HepG2 (cell line): ENCODE measurements around the gene GLUL. TPM values are rescaled to one million over a fixed set of nuclear protein-coding genes. Genes with fewer than 3 reads are reported as not detected.

ENCODE experiments used
- HNRNPK ChIP-seq: fragments of 200-400 bp; formaldehyde crosslinking; IDR thresholded peaks from 2 replicates; pipeline ENCODE4 v1.6.1; 2018; ENCODE audit warnings: low read length, low read depth, moderate library complexity, mild to moderate bottlenecking; ENCODE audit not compliant: poor library complexity, severe bottlenecking
- HNRNPUL1 ChIP-seq: fragments of 200-400 bp; formaldehyde crosslinking; IDR thresholded peaks from 2 replicates; pipeline ENCODE4 v1.6.1; 2017; ENCODE audit warnings: low read depth, mild to moderate bottlenecking, low read length, moderate library complexity
- ISX ChIP-seq: sonication (generic); formaldehyde crosslinking; conservative IDR thresholded peaks from 2 replicates; pipeline ENCODE4 v1.5.0; 2020; ENCODE audit warnings: missing genetic modification reagents
- MIER3 ChIP-seq: IDR thresholded peaks from 2 replicates; pipeline ENCODE4 v1.6.1; 2016; ENCODE audit warnings: missing compliant biosample characterization, borderline replicate concordance
- RBM39 ChIP-seq: fragments of 200-400 bp; formaldehyde crosslinking; IDR thresholded peaks from one replicate; pipeline ENCODE4 v1.6.1; 2018; ENCODE audit warnings: antibody characterized with exemption, mild to moderate bottlenecking, low read depth, low read length; ENCODE audit not compliant: poor library complexity, severe bottlenecking
- REL ChIP-seq: sonication (generic); formaldehyde crosslinking; conservative IDR thresholded peaks from 2 replicates; pipeline ENCODE4 v1.8.0; 2022; ENCODE audit warnings: mild to moderate bottlenecking, missing genetic modification reagents, moderate library complexity
- SNAPC2 ChIP-seq: sonication (generic); formaldehyde crosslinking; IDR thresholded peaks from 2 replicates; pipeline ENCODE4 v1.8.1; 2022; ENCODE audit warnings: mild to moderate bottlenecking, missing genetic modification reagents
- TOPORS ChIP-seq: sonication (generic); formaldehyde crosslinking; IDR thresholded peaks from 2 replicates; pipeline ENCODE4 v1.8.0; 2023; ENCODE audit warnings: mild to moderate bottlenecking, missing genetic modification reagents
- XBP1 ChIP-seq: sonication (generic); formaldehyde crosslinking; IDR thresholded peaks from 2 replicates; pipeline ENCODE4 v1.5.0; 2020; ENCODE audit warnings: missing genetic modification reagents
- ZNF225 ChIP-seq: sonication (generic); formaldehyde crosslinking; IDR thresholded peaks from 2 replicates; pipeline ENCODE4 v1.4.0; 2020; ENCODE audit warnings: mild to moderate bottlenecking, missing genetic modification reagents
- ZNF547 ChIP-seq: sonication (generic); formaldehyde crosslinking; IDR thresholded peaks from 2 replicates; pipeline ENCODE4 v1.5.1; 2020; ENCODE audit warnings: mild to moderate bottlenecking, missing genetic modification reagents
- ZNF644 ChIP-seq: IDR thresholded peaks from 2 replicates; pipeline ENCODE4 v1.6.1; 2016; ENCODE audit warnings: low read depth
- polyA plus RNA-seq, 8 experiments: library from polyadenylated mRNA; depleted of rRNA in 3 of 8; stranded (reverse) in 7 of 8; unstranded in 1 of 8; fragments of >200 nt; fragmentation: Illumina TruSeq in 4 of 8; extraction: Trizol in 4 of 8; gene quantifications; 2 replicates each; pipeline versions ENCODE4 v1.2.1 to v1.2.3, GENCODE V29; 2011 to 2016; ENCODE audit warnings: low read depth in 4 of 8, missing spikeins in 1 of 8, mixed read lengths in 1 of 8; ENCODE audit not compliant: insufficient read depth in 1 of 8
- total RNA-seq, 5 experiments: library from RNA; depleted of rRNA; stranded (reverse); fragments of >200 nt; fragmentation: Illumina TruSeq; extraction: Trizol; gene quantifications; 2 replicates each; pipeline ENCODE4 v1.2.3, GENCODE V29; 2016; ENCODE audit warnings: low read depth in 1 of 5
- TF ChIP-seq, protein P1 (sequence below): sonication (generic); formaldehyde crosslinking; IDR thresholded peaks from 2 replicates; pipeline ENCODE4 v1.4.0; 2020; ENCODE audit warnings: missing genetic modification reagents, mild to moderate bottlenecking, borderline replicate concordance
- TF ChIP-seq, protein P2 (sequence below): sonication (generic); formaldehyde crosslinking; IDR thresholded peaks from 2 replicates; pipeline ENCODE4 v1.8.0; 2022; ENCODE audit warnings: mild to moderate bottlenecking, missing genetic modification reagents; ENCODE audit not compliant: insufficient replicate concordance
- TF ChIP-seq, protein P3 (sequence below): sonication (generic); formaldehyde crosslinking; IDR thresholded peaks from 2 replicates; pipeline ENCODE4 v1.8.0; 2023; ENCODE audit warnings: mild to moderate bottlenecking, missing genetic modification reagents
- TF ChIP-seq, protein P4 (sequence below): sonication (generic); formaldehyde crosslinking; IDR thresholded peaks from 2 replicates; pipeline ENCODE4 v1.4.0; 2020; ENCODE audit warnings: low read depth, mild to moderate bottlenecking, missing genetic modification reagents
- TF ChIP-seq, protein P5 (sequence below): sonication (generic); formaldehyde crosslinking; conservative IDR thresholded peaks from 2 replicates; pipeline ENCODE4 v1.8.0; 2022; ENCODE audit warnings: missing genetic modification reagents

Gene GLUL
- total and polyA plus RNA-seq, 2 of the 13 experiments (the other 11 are each of a cell fraction or from before 2014, with no cell fraction given) = 423 to 827 TPM

DNA sequence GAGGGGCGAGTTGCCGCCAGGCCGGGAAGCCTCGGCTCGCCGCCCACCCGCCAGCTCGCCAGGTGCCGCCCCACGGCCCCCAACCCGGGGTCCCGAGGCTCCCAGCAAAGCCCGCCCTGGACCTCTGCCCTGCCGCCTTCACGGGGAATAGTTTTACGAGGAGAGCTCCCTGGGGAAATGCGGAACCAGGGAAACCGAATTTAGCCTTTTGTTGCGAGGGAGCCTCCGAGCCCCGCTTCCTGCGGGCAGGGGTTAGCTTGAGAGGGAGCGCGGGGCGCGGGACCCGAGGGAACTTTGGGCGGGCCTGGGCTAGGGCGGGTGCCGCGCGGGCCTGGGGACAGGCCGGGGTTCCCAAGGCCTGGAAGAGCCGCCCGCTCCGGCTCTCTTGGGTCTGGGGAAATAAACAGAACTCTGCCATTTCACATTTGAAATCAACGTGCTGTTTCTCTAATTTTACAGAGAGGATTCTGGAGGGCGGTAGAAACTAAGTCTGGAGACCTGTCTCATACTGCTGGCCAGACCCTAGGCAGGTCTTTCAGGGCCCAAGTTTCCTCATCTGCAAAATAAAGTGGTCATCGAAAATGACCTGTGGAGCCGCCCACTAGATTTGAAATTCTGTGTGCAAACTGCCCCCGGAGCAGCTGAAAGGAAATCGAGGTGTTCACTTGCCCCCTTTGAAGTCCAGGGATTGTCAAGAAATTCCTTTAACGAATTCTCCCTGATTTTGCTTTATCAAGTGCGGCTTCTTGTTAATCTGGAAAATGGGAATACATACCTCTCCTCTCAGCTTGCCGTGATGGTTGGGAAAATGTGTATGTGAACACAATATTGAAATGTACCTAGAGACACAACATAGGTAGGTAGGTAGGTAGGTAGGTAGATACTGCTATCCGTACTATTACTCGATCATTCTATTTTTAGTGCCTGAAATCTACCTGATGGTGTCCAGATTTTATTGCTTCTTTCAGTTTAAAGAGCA lies 749 bp upstream of the GLUL start (continued):
- peak; percentile 99 for TF ChIP-seq HNRNPK
- TF ChIP-seq ZNF547 = no peak; the same call in 1 of the 2 replicates
- no peak for TF ChIP-seq REL (CRISPR knock-in tag)
- no peak for TF ChIP-seq TOPORS (CRISPR knock-in tag)
- TF ChIP-seq, protein P1, sequence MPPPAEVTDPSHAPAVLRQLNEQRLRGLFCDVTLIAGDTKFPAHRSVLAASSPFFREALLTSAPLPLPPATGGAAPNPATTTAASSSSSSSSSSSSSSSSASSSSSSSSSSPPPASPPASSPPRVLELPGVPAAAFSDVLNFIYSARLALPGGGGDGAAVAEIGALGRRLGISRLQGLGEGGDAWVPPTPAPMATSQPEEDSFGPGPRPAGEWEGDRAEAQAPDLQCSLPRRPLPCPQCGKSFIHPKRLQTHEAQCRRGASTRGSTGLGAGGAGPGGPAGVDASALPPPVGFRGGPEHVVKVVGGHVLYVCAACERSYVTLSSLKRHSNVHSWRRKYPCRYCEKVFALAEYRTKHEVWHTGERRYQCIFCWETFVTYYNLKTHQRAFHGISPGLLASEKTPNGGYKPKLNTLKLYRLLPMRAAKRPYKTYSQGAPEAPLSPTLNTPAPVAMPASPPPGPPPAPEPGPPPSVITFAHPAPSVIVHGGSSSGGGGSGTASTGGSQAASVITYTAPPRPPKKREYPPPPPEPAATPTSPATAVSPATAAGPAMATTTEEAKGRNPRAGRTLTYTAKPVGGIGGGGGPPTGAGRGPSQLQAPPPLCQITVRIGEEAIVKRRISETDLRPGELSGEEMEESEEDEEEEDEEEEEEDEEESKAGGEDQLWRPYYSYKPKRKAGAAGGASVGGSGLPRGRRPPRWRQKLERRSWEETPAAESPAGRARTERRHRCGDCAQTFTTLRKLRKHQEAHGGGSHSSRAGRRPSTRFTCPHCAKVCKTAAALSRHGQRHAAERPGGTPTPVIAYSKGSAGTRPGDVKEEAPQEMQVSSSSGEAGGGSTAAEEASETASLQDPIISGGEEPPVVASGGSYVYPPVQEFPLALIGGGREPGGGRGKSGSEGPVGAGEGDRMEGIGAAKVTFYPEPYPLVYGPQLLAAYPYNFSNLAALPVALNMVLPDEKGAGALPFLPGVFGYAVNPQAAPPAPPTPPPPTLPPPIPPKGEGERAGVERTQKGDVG (CRISPR knock-in tag) = no peak
- TF ChIP-seq, protein P2, sequence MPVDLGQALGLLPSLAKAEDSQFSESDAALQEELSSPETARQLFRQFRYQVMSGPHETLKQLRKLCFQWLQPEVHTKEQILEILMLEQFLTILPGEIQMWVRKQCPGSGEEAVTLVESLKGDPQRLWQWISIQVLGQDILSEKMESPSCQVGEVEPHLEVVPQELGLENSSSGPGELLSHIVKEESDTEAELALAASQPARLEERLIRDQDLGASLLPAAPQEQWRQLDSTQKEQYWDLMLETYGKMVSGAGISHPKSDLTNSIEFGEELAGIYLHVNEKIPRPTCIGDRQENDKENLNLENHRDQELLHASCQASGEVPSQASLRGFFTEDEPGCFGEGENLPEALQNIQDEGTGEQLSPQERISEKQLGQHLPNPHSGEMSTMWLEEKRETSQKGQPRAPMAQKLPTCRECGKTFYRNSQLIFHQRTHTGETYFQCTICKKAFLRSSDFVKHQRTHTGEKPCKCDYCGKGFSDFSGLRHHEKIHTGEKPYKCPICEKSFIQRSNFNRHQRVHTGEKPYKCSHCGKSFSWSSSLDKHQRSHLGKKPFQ = no peak
- TF ChIP-seq XBP1 (CRISPR knock-in tag) = no peak
- TF ChIP-seq SNAPC2 (CRISPR knock-in tag) = no peak
- TF ChIP-seq HNRNPUL1 = no peak
- peak; percentile 10 for TF ChIP-seq RBM39
- TF ChIP-seq MIER3 (CRISPR knock-in tag) = no peak
- TF ChIP-seq, protein P3, sequence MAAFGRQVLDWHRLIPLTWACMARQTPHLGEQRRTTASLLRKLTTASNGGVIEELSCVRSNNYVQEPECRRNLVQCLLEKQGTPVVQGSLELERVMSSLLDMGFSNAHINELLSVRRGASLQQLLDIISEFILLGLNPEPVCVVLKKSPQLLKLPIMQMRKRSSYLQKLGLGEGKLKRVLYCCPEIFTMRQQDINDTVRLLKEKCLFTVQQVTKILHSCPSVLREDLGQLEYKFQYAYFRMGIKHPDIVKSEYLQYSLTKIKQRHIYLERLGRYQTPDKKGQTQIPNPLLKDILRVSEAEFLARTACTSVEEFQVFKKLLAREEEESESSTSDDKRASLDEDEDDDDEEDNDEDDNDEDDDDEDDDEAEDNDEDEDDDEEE (CRISPR knock-in tag) = no peak
- TF ChIP-seq, protein P4, sequence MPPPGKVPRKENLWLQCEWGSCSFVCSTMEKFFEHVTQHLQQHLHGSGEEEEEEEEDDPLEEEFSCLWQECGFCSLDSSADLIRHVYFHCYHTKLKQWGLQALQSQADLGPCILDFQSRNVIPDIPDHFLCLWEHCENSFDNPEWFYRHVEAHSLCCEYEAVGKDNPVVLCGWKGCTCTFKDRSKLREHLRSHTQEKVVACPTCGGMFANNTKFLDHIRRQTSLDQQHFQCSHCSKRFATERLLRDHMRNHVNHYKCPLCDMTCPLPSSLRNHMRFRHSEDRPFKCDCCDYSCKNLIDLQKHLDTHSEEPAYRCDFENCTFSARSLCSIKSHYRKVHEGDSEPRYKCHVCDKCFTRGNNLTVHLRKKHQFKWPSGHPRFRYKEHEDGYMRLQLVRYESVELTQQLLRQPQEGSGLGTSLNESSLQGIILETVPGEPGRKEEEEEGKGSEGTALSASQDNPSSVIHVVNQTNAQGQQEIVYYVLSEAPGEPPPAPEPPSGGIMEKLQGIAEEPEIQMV (CRISPR knock-in tag) = no peak
- TF ChIP-seq ZNF644 (CRISPR knock-in tag) = no peak
- no peak for TF ChIP-seq ISX (CRISPR knock-in tag)
- no peak for TF ChIP-seq ZNF225 (CRISPR knock-in tag)
- TF ChIP-seq, protein P5, sequence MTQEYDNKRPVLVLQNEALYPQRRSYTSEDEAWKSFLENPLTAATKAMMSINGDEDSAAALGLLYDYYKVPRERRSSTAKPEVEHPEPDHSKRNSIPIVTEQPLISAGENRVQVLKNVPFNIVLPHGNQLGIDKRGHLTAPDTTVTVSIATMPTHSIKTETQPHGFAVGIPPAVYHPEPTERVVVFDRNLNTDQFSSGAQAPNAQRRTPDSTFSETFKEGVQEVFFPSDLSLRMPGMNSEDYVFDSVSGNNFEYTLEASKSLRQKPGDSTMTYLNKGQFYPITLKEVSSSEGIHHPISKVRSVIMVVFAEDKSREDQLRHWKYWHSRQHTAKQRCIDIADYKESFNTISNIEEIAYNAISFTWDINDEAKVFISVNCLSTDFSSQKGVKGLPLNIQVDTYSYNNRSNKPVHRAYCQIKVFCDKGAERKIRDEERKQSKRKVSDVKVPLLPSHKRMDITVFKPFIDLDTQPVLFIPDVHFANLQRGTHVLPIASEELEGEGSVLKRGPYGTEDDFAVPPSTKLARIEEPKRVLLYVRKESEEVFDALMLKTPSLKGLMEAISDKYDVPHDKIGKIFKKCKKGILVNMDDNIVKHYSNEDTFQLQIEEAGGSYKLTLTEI = no peak
